GM19463 (cell line): ENCODE data around the gene CRISP2.

Experiments
- ATAC-seq: cut with Tn5 transposase; IDR thresholded peaks from one replicate; pipeline ENCODE4 v1.9.1; 2021; ENCODE audit warnings: mild to moderate bottlenecking, moderate library complexity; ENCODE audit not compliant: unreplicated experiment

Gene CRISP2

GRCh38 chr6:49662231-49662891 is 51.0 kb downstream of the CRISP2 start:
- no peak for ATAC-seq

- no peak for ATAC-seq
Measured at GRCh38 chr6:49653942-49654341, 59.4 kb downstream of the CRISP2 start.

GRCh38 chr6:49653438-49653837 is 59.9 kb downstream of the CRISP2 start:
- ATAC-seq: no peak

- no peak for ATAC-seq
Measured at GRCh38 chr6:49651239-49651638, 62.1 kb downstream of the CRISP2 start.

- ATAC-seq: no peak
Measured at GRCh38 chr6:49649988-49650387, 63.4 kb downstream of the CRISP2 start.

GRCh38 chr6:49648036-49648435 is 65.3 kb downstream of the CRISP2 start:
- ATAC-seq: no peak

GRCh38 chr6:49647476-49647875 is 65.9 kb downstream of the CRISP2 start:
- ATAC-seq: no peak

GRCh38 chr6:49646942-49647341 is 66.4 kb downstream of the CRISP2 start:
- ATAC-seq: no peak

GRCh38 chr6:49646130-49646824 is 67.1 kb downstream of the CRISP2 start:
- no peak for ATAC-seq

GRCh38 chr6:49645139-49645538 is 68.2 kb downstream of the CRISP2 start:
- ATAC-seq: no peak
